CD14-positive monocyte (primary cell): ENCODE measurements around the gene HERC2. TPM values are rescaled to one million over a fixed set of nuclear protein-coding genes. Genes with fewer than 3 reads are reported as not detected.

ENCODE experiments used
- DNase-seq, 3 donors: peaks; one replicate each; pipeline ENCODE4 v3.0.0-alpha.2; 2011 to 2022
- H2AFZ ChIP-seq: 2 replicates; pipeline ENCODE4 v1.6.0; 2012; ENCODE audit warnings: mild to moderate bottlenecking, low read depth, low read length, inconsistent platforms; ENCODE audit not compliant: insufficient read depth, poor library complexity, severe bottlenecking
- H3K27ac ChIP-seq, 2 donors: 1 replicate in 1 of 2; 2 replicates in 1 of 2; pipeline ENCODE4 v1.5.1; 2012 to 2013; ENCODE audit warnings: low read length in 2 of 2, control low read depth in 1 of 2, inconsistent platforms in 1 of 2, low read depth in 1 of 2, mild to moderate bottlenecking in 1 of 2
- H3K27me3 ChIP-seq, 2 donors: one replicate each; pipeline versions ENCODE4 v1.6.0 to v1.6.1; 2011 to 2013; ENCODE audit warnings: low read length in 2 of 2; ENCODE audit not compliant: control insufficient read depth in 2 of 2, insufficient read depth in 2 of 2
- H3K36me3 ChIP-seq, 2 donors: replicated peaks in 1 of 2; 1 replicate in 1 of 2; 2 replicates in 1 of 2; pipeline versions ENCODE4 v1.5.1 to v1.6.1; 2012 to 2013; ENCODE audit warnings: low read length in 2 of 2, control low read depth in 1 of 2, inconsistent platforms in 1 of 2, mild to moderate bottlenecking in 1 of 2; ENCODE audit not compliant: insufficient read depth in 2 of 2, control insufficient read depth in 1 of 2
- H3K4me1 ChIP-seq, 2 donors: 1 replicate in 1 of 2; 2 replicates in 1 of 2; pipeline versions ENCODE4 v1.5.1 to v1.6.1; 2012 to 2013; ENCODE audit warnings: low read length in 2 of 2, control low read depth in 1 of 2, inconsistent platforms in 1 of 2, mild to moderate bottlenecking in 1 of 2, moderate library complexity in 1 of 2; ENCODE audit not compliant: insufficient read depth in 2 of 2, control insufficient read depth in 1 of 2
- H3K4me2 ChIP-seq: replicated peaks from 2 replicates; pipeline ENCODE3; 2012; ENCODE audit warnings: low read length, moderate library complexity, mild to moderate bottlenecking; ENCODE audit not compliant: poor library complexity, severe bottlenecking; ENCODE audit errors: extremely low read depth
- H3K4me3 ChIP-seq, 3 experiments: fragments of 200-600 bp in 1 of 3; sonication (generic) in 1 of 3; replicated peaks in 1 of 3; 1 replicate in 2 of 3; 2 replicates in 1 of 3; pipeline ENCODE4 v1.5.1; 2011 to 2013; ENCODE audit warnings: low read length in 3 of 3, mild to moderate bottlenecking in 3 of 3, control low read depth in 2 of 3, low read depth in 2 of 3, inconsistent platforms in 1 of 3, moderate library complexity in 1 of 3
- H3K79me2 ChIP-seq: 2 replicates; pipeline ENCODE4 v1.6.0; 2012; ENCODE audit warnings: mild to moderate bottlenecking, control low read depth, inconsistent platforms, low read length, moderate library complexity; ENCODE audit not compliant: insufficient read depth
- H3K9ac ChIP-seq: 2 replicates; pipeline ENCODE4 v1.6.0; 2017; ENCODE audit warnings: low read length, mild to moderate bottlenecking; ENCODE audit not compliant: insufficient read depth, poor library complexity, severe bottlenecking
- H3K9me3 ChIP-seq, 2 donors: replicated peaks in 1 of 2; 1 replicate in 1 of 2; 2 replicates in 1 of 2; pipeline versions ENCODE4 v1.5.1 to v1.6.1; 2012 to 2013; ENCODE audit warnings: low read length in 2 of 2, control low read depth in 1 of 2; ENCODE audit not compliant: control insufficient read depth in 1 of 2, insufficient read depth in 1 of 2
- H4K20me1 ChIP-seq: 2 replicates; pipeline ENCODE4 v1.6.0; 2012; ENCODE audit warnings: mild to moderate bottlenecking, low read length, control low read depth, moderate library complexity; ENCODE audit not compliant: insufficient read depth
- H3K27ac Mint-ChIP-seq, 7 donors: one replicate each; pipeline ENCODE4 v1.8.0; 2020; ENCODE audit warnings: mild to moderate bottlenecking in 7 of 7, mixed read lengths in 7 of 7, moderate library complexity in 6 of 7, inconsistent platforms in 2 of 7
- H3K27me3 Mint-ChIP-seq, 3 donors: one replicate each; pipeline ENCODE4 v1.8.0; 2021 to 2022; ENCODE audit warnings: low read depth in 3 of 3, mild to moderate bottlenecking in 3 of 3, mixed read lengths in 3 of 3, moderate library complexity in 3 of 3, inconsistent platforms in 1 of 3
- H3K36me3 Mint-ChIP-seq, 2 donors: one replicate each; pipeline ENCODE4 v1.8.0; 2020; ENCODE audit warnings: mixed read lengths in 2 of 2, inconsistent platforms in 1 of 2, mild to moderate bottlenecking in 1 of 2
- H3K4me1 Mint-ChIP-seq: one replicate; pipeline ENCODE4 v1.8.0; 2020; ENCODE audit warnings: mild to moderate bottlenecking, mixed read lengths
- H3K4me3 Mint-ChIP-seq, 2 donors: one replicate each; pipeline ENCODE4 v1.8.0; 2020; ENCODE audit warnings: mild to moderate bottlenecking in 2 of 2, mixed read lengths in 2 of 2, moderate library complexity in 1 of 2
- H3K9me3 Mint-ChIP-seq, 7 donors: one replicate each; pipeline ENCODE4 v1.8.0; 2020 to 2022; ENCODE audit warnings: mixed read lengths in 7 of 7, mild to moderate bottlenecking in 6 of 7, moderate library complexity in 6 of 7, inconsistent platforms in 2 of 7
- WGBS: methylation state at CpG from one replicate; pipeline ENCODE4 v1.1.5; 2013; ENCODE audit warnings: missing lambda C conversion rate; ENCODE audit not compliant: insufficient coverage; 5-methylcytosine and 5-hydroxymethylcytosine counted together
- intact Hi-C, 2 donors: fragments of 100-400 bp; cut with micrococcal nuclease; formaldehyde crosslinking; loops; one replicate each; pipeline versions ENCODE4 v1.15.0 to v1.15.1; 2023
- polyA plus RNA-seq, 3 donors: library from polyadenylated mRNA; depleted of rRNA in 1 of 3; unstranded in 2 of 3; stranded (reverse) in 1 of 3; fragments of 300-500 nt in 2 of 3; fragments of >200 nt in 1 of 3; fragmentation: Illumina TruSeq in 2 of 3; gene quantifications; 1 replicate in 2 of 3; 2 replicates in 1 of 3; pipeline ENCODE4 v1.2.3, GENCODE V29; 2012 to 2021
- TF ChIP-seq, protein P1 (sequence below): fragments of 200-600 bp; IDR thresholded peaks from one replicate; pipeline ENCODE4 v1.8.0; 2022; ENCODE audit warnings: antibody characterized with exemption, mild to moderate bottlenecking

Gene HERC2
- polyA plus RNA-seq, 3 donors = 3.1 to 9.0 (median 4.7) TPM

DNA sequence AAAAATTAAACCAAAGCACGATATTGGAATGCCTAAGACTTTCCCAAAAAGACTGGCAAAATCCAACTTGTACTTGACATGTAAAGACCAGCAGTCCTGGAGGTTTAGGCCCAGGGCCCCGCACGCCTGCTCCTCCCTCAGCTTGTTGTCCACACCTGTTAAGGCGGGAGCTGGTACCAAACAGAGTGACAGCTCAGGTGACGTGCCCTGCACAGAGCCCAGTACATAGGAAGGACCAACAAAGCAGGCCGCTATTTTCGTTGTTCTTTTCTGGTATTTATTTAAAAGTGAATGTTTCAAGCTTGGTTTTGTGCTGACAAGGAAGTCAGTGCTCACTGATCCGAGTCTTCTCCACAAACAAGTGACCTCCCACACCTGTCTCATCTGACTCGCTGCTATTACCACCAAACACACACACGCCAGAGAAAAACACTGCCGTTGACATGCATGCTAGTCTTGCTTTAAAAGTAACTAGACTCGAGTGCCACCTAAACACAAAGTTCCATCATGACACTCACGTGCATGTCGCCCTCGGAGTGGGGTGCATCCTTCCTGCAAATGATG is 50.2 kb downstream of the HERC2 start:
- Mint-ChIP-seq H3K4me1 (no peaks in the 10 kb centered on the region), H3K36me3 (peaks cover 57 to 74% of the 10 kb centered on the region in 2 donors), H3K27ac (peak overlapping the region in 1 of 7 donors; percentile 20)

DNA sequence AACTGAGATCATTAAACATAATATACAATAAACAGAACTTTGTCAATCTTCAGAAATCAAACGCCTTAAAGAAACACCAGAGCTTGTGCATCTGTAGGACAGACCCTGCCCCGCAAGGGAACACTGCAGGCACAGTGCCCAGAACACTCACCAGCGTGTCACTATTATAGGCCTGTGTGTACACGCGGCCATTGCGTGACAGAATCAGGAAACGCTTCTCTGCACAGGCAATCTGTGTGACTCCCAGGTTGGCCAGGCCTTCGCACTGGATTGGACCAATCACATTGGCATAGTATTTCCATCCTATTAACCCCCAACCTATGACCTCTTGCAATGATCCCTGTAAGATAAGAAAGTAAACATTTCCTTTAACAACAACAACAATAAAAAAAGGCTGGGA is 52.9 kb downstream of the HERC2 start:
- Histone ChIP-seq H3K4me1 (no peaks in the 10 kb centered on the region), H3K9ac (no peak overlapping the region), H3K27ac (no peak overlapping the region), H3K36me3 (peaks cover 39 to 80% of the 10 kb centered on the region in 2 donors), H3K4me2 (no peak overlapping the region), H4K20me1 (no peaks in the 10 kb centered on the region), H3K79me2 (no peaks in the 10 kb centered on the region), H3K4me3 (no peak overlapping the region), H3K9me3 (no peaks in the 10 kb centered on the region), H3K27me3 (no peaks in the 10 kb centered on the region), H2AFZ (no peak overlapping the region)
- 94% methylated on average over 8 of the region's 8 CpGs for WGBS
- peak overlapping the region in 1 of 7 donors; percentile 13 for H3K27ac Mint-ChIP-seq
- H3K36me3 Mint-ChIP-seq = peaks cover 65 to 82% of the 10 kb centered on the region in 2 donors
- TF ChIP-seq, protein P1, sequence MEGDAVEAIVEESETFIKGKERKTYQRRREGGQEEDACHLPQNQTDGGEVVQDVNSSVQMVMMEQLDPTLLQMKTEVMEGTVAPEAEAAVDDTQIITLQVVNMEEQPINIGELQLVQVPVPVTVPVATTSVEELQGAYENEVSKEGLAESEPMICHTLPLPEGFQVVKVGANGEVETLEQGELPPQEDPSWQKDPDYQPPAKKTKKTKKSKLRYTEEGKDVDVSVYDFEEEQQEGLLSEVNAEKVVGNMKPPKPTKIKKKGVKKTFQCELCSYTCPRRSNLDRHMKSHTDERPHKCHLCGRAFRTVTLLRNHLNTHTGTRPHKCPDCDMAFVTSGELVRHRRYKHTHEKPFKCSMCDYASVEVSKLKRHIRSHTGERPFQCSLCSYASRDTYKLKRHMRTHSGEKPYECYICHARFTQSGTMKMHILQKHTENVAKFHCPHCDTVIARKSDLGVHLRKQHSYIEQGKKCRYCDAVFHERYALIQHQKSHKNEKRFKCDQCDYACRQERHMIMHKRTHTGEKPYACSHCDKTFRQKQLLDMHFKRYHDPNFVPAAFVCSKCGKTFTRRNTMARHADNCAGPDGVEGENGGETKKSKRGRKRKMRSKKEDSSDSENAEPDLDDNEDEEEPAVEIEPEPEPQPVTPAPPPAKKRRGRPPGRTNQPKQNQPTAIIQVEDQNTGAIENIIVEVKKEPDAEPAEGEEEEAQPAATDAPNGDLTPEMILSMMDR = no peak
- H3K27me3 Mint-ChIP-seq = no peaks in the 10 kb centered on the region
- H3K4me1 Mint-ChIP-seq = no peaks in the 10 kb centered on the region
- no peak overlapping the region for H3K4me3 Mint-ChIP-seq
- DNase-seq = no peak
- peaks cover 0 to 2% (median 0%) of the 10 kb centered on the region in 7 donors for H3K9me3 Mint-ChIP-seq
- intact Hi-C loops = no loop called here

More for the DNA sequence above, 50.2 kb downstream of the HERC2 start:
- H3K4me2 ChIP-seq = no peak overlapping the region
- Mint-ChIP-seq H3K27me3 (no peaks in the 10 kb centered on the region), H3K9me3 (peaks cover 0 to 2% (median 0%) of the 10 kb centered on the region in 7 donors), H3K4me3 (no peak overlapping the region)
- no peaks in the 10 kb centered on the region for H4K20me1 ChIP-seq
- no peaks in the 10 kb centered on the region for H3K4me1 ChIP-seq
- H3K79me2 ChIP-seq = no peaks in the 10 kb centered on the region
- H3K27me3 ChIP-seq = no peaks in the 10 kb centered on the region
- H3K9me3 ChIP-seq = no peaks in the 10 kb centered on the region
- no peak overlapping the region for H3K27ac ChIP-seq
- peaks cover 29 to 67% of the 10 kb centered on the region in 2 donors for H3K36me3 ChIP-seq
- no peak for DNase-seq
- H2AFZ ChIP-seq = no peak overlapping the region
- no peak overlapping the region for H3K4me3 ChIP-seq
- TF ChIP-seq, protein P1 = no peak
- H3K9ac ChIP-seq = no peak overlapping the region
- intact Hi-C loops = no loop called here
- WGBS = 91% methylated on average over 10 of the region's 15 CpGs
